ENCODE results near the gene RARS1.
"Not testable (repeated sequence)": the region's sequence is repeated elsewhere in the genome, so short reads cannot be mapped to it uniquely, and the experiment has no call there.

The RARS1 gene

GRCh38 chr5:168530621-168531150 lies 44.4 kb downstream of the RARS1 start:
- no peak overlapping the region for H2AFZ ChIP-seq (ENCODE audit: low read length)
- no peaks in the 10 kb centered on the region for H3K27me3 ChIP-seq (ENCODE audit: insufficient read depth, low read length, poor library complexity, severe bottlenecking)
- no peak overlapping the region for H3K9ac ChIP-seq (ENCODE audit: low read depth, low read length, poor library complexity, severe bottlenecking)
- no peaks in the 10 kb centered on the region for H3K4me1 ChIP-seq (ENCODE audit: insufficient read depth, low read length, poor library complexity, severe bottlenecking)
- no peaks in the 10 kb centered on the region for H4K20me1 ChIP-seq (ENCODE audit: insufficient read depth, low read length, poor library complexity, severe bottlenecking)
- no peak overlapping the region for H3K4me2 ChIP-seq (ENCODE audit: low read depth, low read length, poor library complexity, severe bottlenecking)
- no peak for TF ChIP-seq CTCF (conservative IDR thresholded peaks at IDR 0.05; ENCODE audit: low read length)
- TF ChIP-seq EZH2phosphoT487 (IDR thresholded peaks at IDR 0.05; ENCODE audit: borderline replicate concordance) = no peak
- no peaks in the 10 kb centered on the region for H3F3A ChIP-seq (ENCODE audit: low read depth)
- no peaks in the 10 kb centered on the region for H3K79me2 ChIP-seq (ENCODE audit: insufficient read depth, low read length)
- H3K4me3 ChIP-seq (ENCODE audit: low read length, poor library complexity, severe bottlenecking) = no peak overlapping the region
- no peaks in the 10 kb centered on the region for H3K9me2 ChIP-seq (replicated peaks; ENCODE audit: low read depth, low read length)
- H3K36me3 ChIP-seq (ENCODE audit: insufficient read depth, low read length) = no peaks in the 10 kb centered on the region
- no peaks in the 10 kb centered on the region for H3K9me3 ChIP-seq (ENCODE audit: insufficient read depth, low read depth, low read length)

GRCh38 chr5:168531191-168531590 lies 44.9 kb downstream of the RARS1 start:
- no peak overlapping the region for H3K4me2 ChIP-seq (ENCODE audit: low read depth, low read length, poor library complexity, severe bottlenecking)
- no peak overlapping the region for H3K4me3 ChIP-seq (ENCODE audit: low read length, poor library complexity, severe bottlenecking)
- H3K4me1 ChIP-seq (ENCODE audit: insufficient read depth, low read length, poor library complexity, severe bottlenecking) = no peaks in the 10 kb centered on the region
- H3K36me3 ChIP-seq (ENCODE audit: insufficient read depth, low read length) = no peaks in the 10 kb centered on the region
- H3K27me3 ChIP-seq (ENCODE audit: insufficient read depth, low read length, poor library complexity, severe bottlenecking) = no peaks in the 10 kb centered on the region
- no peaks in the 10 kb centered on the region for H3K79me2 ChIP-seq (ENCODE audit: insufficient read depth, low read length)
- H4K20me1 ChIP-seq (ENCODE audit: insufficient read depth, low read length, poor library complexity, severe bottlenecking) = no peaks in the 10 kb centered on the region
- H3K9ac ChIP-seq (ENCODE audit: low read depth, low read length, poor library complexity, severe bottlenecking) = no peak overlapping the region
- H2AFZ ChIP-seq (ENCODE audit: low read length) = no peak overlapping the region
- no peaks in the 10 kb centered on the region for H3F3A ChIP-seq (ENCODE audit: low read depth)
- no peaks in the 10 kb centered on the region for H3K9me2 ChIP-seq (replicated peaks; ENCODE audit: low read depth, low read length)
- no peaks in the 10 kb centered on the region for H3K9me3 ChIP-seq (ENCODE audit: insufficient read depth, low read depth, low read length)
- no peak for TF ChIP-seq EZH2phosphoT487 (IDR thresholded peaks at IDR 0.05; ENCODE audit: borderline replicate concordance)
- no peak for TF ChIP-seq CTCF (conservative IDR thresholded peaks at IDR 0.05; ENCODE audit: low read length)

GRCh38 chr5:168531987-168532864 lies 46.0 kb downstream of the RARS1 start:
- Histone ChIP-seq H3K27me3 (ENCODE audit: insufficient read depth, low read length, poor library complexity, severe bottlenecking) (no peaks in the 10 kb centered on the region), H3K9ac (ENCODE audit: low read depth, low read length, poor library complexity, severe bottlenecking) (no peak overlapping the region), H2AFZ (ENCODE audit: low read length) (no peak overlapping the region), H4K20me1 (ENCODE audit: insufficient read depth, low read length, poor library complexity, severe bottlenecking) (no peaks in the 10 kb centered on the region), H3F3A (ENCODE audit: low read depth) (no peaks in the 10 kb centered on the region), H3K9me3 (ENCODE audit: insufficient read depth, low read depth, low read length) (no peaks in the 10 kb centered on the region), H3K4me3 (ENCODE audit: low read length, poor library complexity, severe bottlenecking) (no peak overlapping the region), H3K36me3 (ENCODE audit: insufficient read depth, low read length) (no peaks in the 10 kb centered on the region), H3K4me1 (ENCODE audit: insufficient read depth, low read length, poor library complexity, severe bottlenecking) (no peaks in the 10 kb centered on the region), H3K4me2 (ENCODE audit: low read depth, low read length, poor library complexity, severe bottlenecking) (no peak overlapping the region), H3K79me2 (ENCODE audit: insufficient read depth, low read length) (no peaks in the 10 kb centered on the region), H3K9me2 (replicated peaks; ENCODE audit: low read depth, low read length) (no peaks in the 10 kb centered on the region)
- TF ChIP-seq CTCF (conservative IDR thresholded peaks at IDR 0.05; ENCODE audit: low read length) = no peak

GRCh38 chr5:168534351-168534750 lies 48.1 kb downstream of the RARS1 start:
- H3K27me3 ChIP-seq (ENCODE audit: insufficient read depth, low read length, poor library complexity, severe bottlenecking); H3K9me2 ChIP-seq (replicated peaks; ENCODE audit: low read depth, low read length); H3K4me1 ChIP-seq (ENCODE audit: insufficient read depth, low read length, poor library complexity, severe bottlenecking); H2AFZ ChIP-seq (ENCODE audit: low read length); H3F3A ChIP-seq (ENCODE audit: low read depth); H3K9me3 ChIP-seq (ENCODE audit: insufficient read depth, low read depth, low read length); H3K36me3 ChIP-seq (ENCODE audit: insufficient read depth, low read length); H3K4me3 ChIP-seq (ENCODE audit: low read length, poor library complexity, severe bottlenecking); H3K9ac ChIP-seq (ENCODE audit: low read depth, low read length, poor library complexity, severe bottlenecking); H3K4me2 ChIP-seq (ENCODE audit: low read depth, low read length, poor library complexity, severe bottlenecking); H3K79me2 ChIP-seq (ENCODE audit: insufficient read depth, low read length); H4K20me1 ChIP-seq (ENCODE audit: insufficient read depth, low read length, poor library complexity, severe bottlenecking): not testable (repeated sequence)

Measured in Loucy (cell line).